B cell (primary cell): ENCODE results near the gene FAM120A. TPM values are rescaled to one million over a fixed set of nuclear protein-coding genes. Genes with fewer than 3 reads are reported as not detected.

Experiments
- ATAC-seq: fragments of 200-7000 bp; cut with Tn5 transposase; one replicate; pipeline ENCODE4 v1.10.0; 2021; ENCODE audit warnings: low read depth, mild to moderate bottlenecking, moderate number of reproducible peaks, moderate library complexity
- CTCF ChIA-PET: fragments of 350-600 bp; sonication (Branson Sonifier 250); formaldehyde crosslinking; loops from one replicate; lab custom pipeline; 2021; ENCODE audit warnings: antibody characterized with exemption, inconsistent platforms; lab: Charles Lee
- POLR2A ChIA-PET: fragments of 350-600 bp; sonication (Branson Sonifier 250); formaldehyde crosslinking; loops from one replicate; lab custom pipeline; 2021; ENCODE audit warnings: antibody characterized with exemption; lab: Charles Lee
- DNase-seq: peaks from one replicate; pipeline ENCODE4 v3.0.0; 2013
- H2AFZ ChIP-seq: 2 replicates; pipeline ENCODE4 v1.6.1; 2012; ENCODE audit warnings: mild to moderate bottlenecking, low read depth, low read length; ENCODE audit not compliant: insufficient read depth, poor library complexity, severe bottlenecking
- H3K27ac ChIP-seq, 2 donors: 1 replicate in 1 of 2; 2 replicates in 1 of 2; pipeline ENCODE4 v1.5.1; 2012 to 2013; ENCODE audit warnings: low read length in 2 of 2, mild to moderate bottlenecking in 2 of 2, moderate library complexity in 1 of 2
- H3K27me3 ChIP-seq, 4 experiments: fragments of 200-600 bp in 1 of 4; sonication (generic) in 1 of 4; replicated peaks in 1 of 4; 1 replicate in 2 of 4; 2 replicates in 2 of 4; pipeline versions ENCODE4 v1.6.1 to v1.7.0; 2013 to 2016; ENCODE audit warnings: low read length in 3 of 4, mild to moderate bottlenecking in 2 of 4, mixed read lengths in 1 of 4, moderate library complexity in 1 of 4; ENCODE audit not compliant: insufficient read depth in 4 of 4, control insufficient read depth in 3 of 4; ENCODE audit errors: control extremely low read depth in 1 of 4
- H3K36me3 ChIP-seq, 2 experiments: replicated peaks in 1 of 2; 1 replicate in 1 of 2; 2 replicates in 1 of 2; pipeline versions ENCODE4 v1.6.1 to v1.7.1; 2013; ENCODE audit warnings: low read length in 1 of 2; ENCODE audit not compliant: insufficient read depth in 2 of 2, control insufficient read depth in 1 of 2; ENCODE audit errors: control extremely low read depth in 1 of 2, extremely low read depth in 1 of 2
- H3K4me1 ChIP-seq, 2 donors: fragments of 200-600 bp in 1 of 2; sonication (generic) in 1 of 2; 1 replicate in 1 of 2; 2 replicates in 1 of 2; pipeline versions ENCODE4 v1.5.1 to v1.6.1; 2013 to 2017; ENCODE audit warnings: low read length in 2 of 2; ENCODE audit not compliant: control insufficient read depth in 2 of 2, insufficient read depth in 2 of 2
- H3K4me2 ChIP-seq: replicated peaks from 2 replicates; pipeline ENCODE3; 2012; ENCODE audit warnings: mild to moderate bottlenecking, low read depth, low read length; ENCODE audit not compliant: poor library complexity, severe bottlenecking
- H3K4me3 ChIP-seq, 5 experiments: fragments of 200-600 bp in 1 of 5; sonication (generic) in 1 of 5; 1 replicate in 3 of 5; 2 replicates in 2 of 5; pipeline versions ENCODE4 v1.5.1 to v1.7.0; 2011 to 2016; ENCODE audit warnings: low read length in 4 of 5, mild to moderate bottlenecking in 4 of 5, low read depth in 2 of 5, control low read depth in 1 of 5, moderate library complexity in 1 of 5; ENCODE audit not compliant: insufficient read depth in 1 of 5; ENCODE audit errors: control extremely low read depth in 1 of 5, extremely low read depth in 1 of 5
- H3K79me2 ChIP-seq: fragments of 200-600 bp; sonication (generic); one replicate; pipeline ENCODE4 v1.6.0; 2016; ENCODE audit warnings: low read length; ENCODE audit not compliant: control insufficient read depth, insufficient read depth
- H3K9ac ChIP-seq: fragments of 200-600 bp; sonication (generic); 2 replicates; pipeline ENCODE4 v1.6.1; 2017; ENCODE audit warnings: mild to moderate bottlenecking, low read length, moderate library complexity
- H3K9me3 ChIP-seq, 3 donors: one replicate each; pipeline versions ENCODE4 v1.6.1 to v1.7.1; 2013; ENCODE audit warnings: low read length in 2 of 3; ENCODE audit not compliant: control insufficient read depth in 2 of 3, insufficient read depth in 1 of 3; ENCODE audit errors: control extremely low read depth in 1 of 3
- H4K20me1 ChIP-seq: 2 replicates; pipeline ENCODE4 v1.6.0; 2012; ENCODE audit warnings: mild to moderate bottlenecking, low read length; ENCODE audit not compliant: insufficient read depth, control insufficient read depth, poor library complexity, severe bottlenecking
- H3K27ac Mint-ChIP-seq: one replicate; pipeline ENCODE4 v1.8.0; 2021; ENCODE audit warnings: mixed read lengths
- H3K27me3 Mint-ChIP-seq: one replicate; pipeline ENCODE4 v1.8.0; 2021; ENCODE audit warnings: mixed read lengths
- H3K4me1 Mint-ChIP-seq: one replicate; pipeline ENCODE4 v1.8.0; 2021; ENCODE audit warnings: mixed read lengths
- H3K4me3 Mint-ChIP-seq: one replicate; pipeline ENCODE4 v1.8.0; 2021; ENCODE audit warnings: mixed read lengths
- H3K9me3 Mint-ChIP-seq: one replicate; pipeline ENCODE4 v1.8.0; 2022; ENCODE audit warnings: mixed read lengths; ENCODE audit not compliant: insufficient read depth
- EZH2 ChIP-seq: IDR thresholded peaks from 2 replicates; pipeline ENCODE4 v1.6.1; 2012; ENCODE audit warnings: borderline replicate concordance, low read depth, mild to moderate bottlenecking, moderate library complexity, low read length; ENCODE audit not compliant: insufficient read depth, poor library complexity, severe bottlenecking
- WGBS: methylation state at CpG from one replicate; pipeline ENCODE4 v1.1.5; 2013; ENCODE audit warnings: missing lambda C conversion rate; ENCODE audit not compliant: insufficient coverage; 5-methylcytosine and 5-hydroxymethylcytosine counted together
- intact Hi-C: fragments of 100-400 bp; cut with micrococcal nuclease; formaldehyde crosslinking; loops from one replicate; pipeline ENCODE4 v1.10.0; 2022
- polyA plus RNA-seq: library from polyadenylated mRNA; depleted of rRNA; stranded (reverse); fragments of >200 nt; gene quantifications from 2 replicates; pipeline ENCODE4 v1.2.3, GENCODE V29; 2012
- total RNA-seq, 2 donors: library from RNA; stranded (reverse); fragments of 120-200 nt in 1 of 2; gene quantifications; 1 replicate in 1 of 2; 2 replicates in 1 of 2; pipeline versions ENCODE4 v1.2.3 to v1.2.4, GENCODE V29; 2013 to 2022
- TF ChIP-seq, protein P1 (sequence below): fragments of 200-600 bp; IDR thresholded peaks from one replicate; pipeline ENCODE4 v1.8.0; 2022; ENCODE audit warnings: antibody characterized with exemption, mild to moderate bottlenecking

FAM120A gene
- total and polyA plus RNA-seq, 2 donors (not counting 1 experiment from before 2014, with no cell fraction given): 48.4 to 105 TPM

DNA sequence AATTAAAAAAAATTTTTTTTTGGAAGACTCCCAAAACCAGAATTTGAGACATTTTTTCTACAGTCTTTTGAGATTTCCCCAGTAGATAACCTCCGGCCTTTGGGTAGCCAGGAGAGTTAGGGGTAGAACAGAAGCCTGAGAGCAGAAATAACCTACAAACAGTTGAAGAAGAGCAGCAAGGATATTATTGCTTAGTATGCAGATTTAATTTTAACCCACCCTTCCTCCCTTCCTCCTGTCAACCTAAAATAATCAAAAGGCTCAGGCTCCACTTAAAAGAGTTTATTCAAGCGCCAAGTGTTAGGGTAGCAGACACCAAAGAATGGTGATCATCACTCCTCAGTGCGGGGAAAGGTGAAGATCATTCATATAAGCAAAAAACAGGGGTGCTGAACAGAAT, 17.4 kb upstream of the FAM120A start:
- no peaks in the 10 kb centered on the region for H3K79me2 ChIP-seq
- Mint-ChIP-seq H3K4me1 (no peaks in the 10 kb centered on the region), H3K27ac (no peak overlapping the region), H3K9me3 (no peaks in the 10 kb centered on the region), H3K4me3 (no peak overlapping the region), H3K27me3 (peaks cover 4% of the 10 kb centered on the region)
- TF ChIP-seq, protein P1, sequence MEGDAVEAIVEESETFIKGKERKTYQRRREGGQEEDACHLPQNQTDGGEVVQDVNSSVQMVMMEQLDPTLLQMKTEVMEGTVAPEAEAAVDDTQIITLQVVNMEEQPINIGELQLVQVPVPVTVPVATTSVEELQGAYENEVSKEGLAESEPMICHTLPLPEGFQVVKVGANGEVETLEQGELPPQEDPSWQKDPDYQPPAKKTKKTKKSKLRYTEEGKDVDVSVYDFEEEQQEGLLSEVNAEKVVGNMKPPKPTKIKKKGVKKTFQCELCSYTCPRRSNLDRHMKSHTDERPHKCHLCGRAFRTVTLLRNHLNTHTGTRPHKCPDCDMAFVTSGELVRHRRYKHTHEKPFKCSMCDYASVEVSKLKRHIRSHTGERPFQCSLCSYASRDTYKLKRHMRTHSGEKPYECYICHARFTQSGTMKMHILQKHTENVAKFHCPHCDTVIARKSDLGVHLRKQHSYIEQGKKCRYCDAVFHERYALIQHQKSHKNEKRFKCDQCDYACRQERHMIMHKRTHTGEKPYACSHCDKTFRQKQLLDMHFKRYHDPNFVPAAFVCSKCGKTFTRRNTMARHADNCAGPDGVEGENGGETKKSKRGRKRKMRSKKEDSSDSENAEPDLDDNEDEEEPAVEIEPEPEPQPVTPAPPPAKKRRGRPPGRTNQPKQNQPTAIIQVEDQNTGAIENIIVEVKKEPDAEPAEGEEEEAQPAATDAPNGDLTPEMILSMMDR: no peak
- no peak for TF ChIP-seq EZH2
- POLR2A ChIA-PET: no interaction called here
- H4K20me1 ChIP-seq: no peaks in the 10 kb centered on the region
- no peak overlapping the region for H3K27ac ChIP-seq
- 83% methylated on average over 1 of the region's 3 CpGs for WGBS
- H2AFZ ChIP-seq: no peak overlapping the region
- ATAC-seq: no peak
- CTCF ChIA-PET: no interaction called here
- no peaks in the 10 kb centered on the region for H3K4me1 ChIP-seq
- no peak overlapping the region for H3K4me2 ChIP-seq
- H3K36me3 ChIP-seq: peaks cover 0 to 4% of the 10 kb centered on the region in 2 experiments
- DNase-seq: no peak
- no peaks in the 10 kb centered on the region for H3K9me3 ChIP-seq
- H3K27me3 ChIP-seq: no peaks in the 10 kb centered on the region
- intact Hi-C loops: no loop called here
- no peak overlapping the region for H3K4me3 ChIP-seq
- no peak overlapping the region for H3K9ac ChIP-seq

DNA sequence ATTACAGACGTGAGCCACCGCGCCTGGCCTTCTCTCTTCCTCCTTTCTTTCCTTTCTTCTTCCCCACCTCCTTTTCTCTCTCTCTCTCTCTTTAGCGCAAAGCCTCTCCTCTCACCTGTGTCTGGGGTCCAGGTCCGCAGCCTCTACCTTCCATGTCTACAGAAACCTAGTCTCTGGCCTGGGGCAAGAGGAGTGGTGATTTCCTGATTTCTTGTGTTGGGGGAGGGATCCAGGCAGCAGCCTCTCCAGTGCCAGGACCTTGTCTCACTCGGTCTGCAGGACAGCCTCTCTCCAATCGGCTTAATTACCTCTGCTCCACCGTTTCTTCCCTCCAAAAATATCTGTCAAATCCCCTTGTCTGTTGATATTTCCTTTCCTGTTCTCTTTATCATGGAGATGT, 16.1 kb upstream of the FAM120A start:
- H3K36me3 ChIP-seq: peaks cover 0 to 4% of the 10 kb centered on the region in 2 experiments
- Mint-ChIP-seq H3K27ac (no peak overlapping the region), H3K4me3 (no peak overlapping the region), H3K9me3 (no peaks in the 10 kb centered on the region), H3K4me1 (no peaks in the 10 kb centered on the region), H3K27me3 (no peaks in the 10 kb centered on the region)
- H3K4me3 ChIP-seq: no peak overlapping the region
- H3K9ac ChIP-seq: no peak overlapping the region
- CTCF ChIA-PET: no interaction called here
- no peaks in the 10 kb centered on the region for H3K79me2 ChIP-seq
- no peak for DNase-seq
- no peak overlapping the region for H3K27ac ChIP-seq
- no peak for TF ChIP-seq EZH2
- TF ChIP-seq, protein P1: no peak
- no peaks in the 10 kb centered on the region for H3K4me1 ChIP-seq
- no peaks in the 10 kb centered on the region for H3K27me3 ChIP-seq
- no peak overlapping the region for H3K4me2 ChIP-seq
- 100% methylated on average over 4 of the region's 8 CpGs for WGBS
- intact Hi-C loops: no loop called here
- no peaks in the 10 kb centered on the region for H3K9me3 ChIP-seq
- no peak for ATAC-seq
- POLR2A ChIA-PET: no interaction called here
- no peak overlapping the region for H2AFZ ChIP-seq
- H4K20me1 ChIP-seq: no peaks in the 10 kb centered on the region
